Articular chondrocyte of knee joint (primary cell): ENCODE data around the gene COG2. TPM values are rescaled to one million over a fixed set of nuclear protein-coding genes. Genes with fewer than 3 reads are reported as not detected.

Experiments used
- total RNA-seq: library from RNA; depleted of rRNA; stranded (reverse); fragments of >200 nt; gene quantifications from 2 replicates; pipeline ENCODE4 v1.2.3, GENCODE V29; 2012

The COG2 gene, protein sequence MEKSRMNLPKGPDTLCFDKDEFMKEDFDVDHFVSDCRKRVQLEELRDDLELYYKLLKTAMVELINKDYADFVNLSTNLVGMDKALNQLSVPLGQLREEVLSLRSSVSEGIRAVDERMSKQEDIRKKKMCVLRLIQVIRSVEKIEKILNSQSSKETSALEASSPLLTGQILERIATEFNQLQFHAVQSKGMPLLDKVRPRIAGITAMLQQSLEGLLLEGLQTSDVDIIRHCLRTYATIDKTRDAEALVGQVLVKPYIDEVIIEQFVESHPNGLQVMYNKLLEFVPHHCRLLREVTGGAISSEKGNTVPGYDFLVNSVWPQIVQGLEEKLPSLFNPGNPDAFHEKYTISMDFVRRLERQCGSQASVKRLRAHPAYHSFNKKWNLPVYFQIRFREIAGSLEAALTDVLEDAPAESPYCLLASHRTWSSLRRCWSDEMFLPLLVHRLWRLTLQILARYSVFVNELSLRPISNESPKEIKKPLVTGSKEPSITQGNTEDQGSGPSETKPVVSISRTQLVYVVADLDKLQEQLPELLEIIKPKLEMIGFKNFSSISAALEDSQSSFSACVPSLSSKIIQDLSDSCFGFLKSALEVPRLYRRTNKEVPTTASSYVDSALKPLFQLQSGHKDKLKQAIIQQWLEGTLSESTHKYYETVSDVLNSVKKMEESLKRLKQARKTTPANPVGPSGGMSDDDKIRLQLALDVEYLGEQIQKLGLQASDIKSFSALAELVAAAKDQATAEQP
- 21.2 and 23.4 TPM in 2 replicates for total RNA-seq

DNA sequence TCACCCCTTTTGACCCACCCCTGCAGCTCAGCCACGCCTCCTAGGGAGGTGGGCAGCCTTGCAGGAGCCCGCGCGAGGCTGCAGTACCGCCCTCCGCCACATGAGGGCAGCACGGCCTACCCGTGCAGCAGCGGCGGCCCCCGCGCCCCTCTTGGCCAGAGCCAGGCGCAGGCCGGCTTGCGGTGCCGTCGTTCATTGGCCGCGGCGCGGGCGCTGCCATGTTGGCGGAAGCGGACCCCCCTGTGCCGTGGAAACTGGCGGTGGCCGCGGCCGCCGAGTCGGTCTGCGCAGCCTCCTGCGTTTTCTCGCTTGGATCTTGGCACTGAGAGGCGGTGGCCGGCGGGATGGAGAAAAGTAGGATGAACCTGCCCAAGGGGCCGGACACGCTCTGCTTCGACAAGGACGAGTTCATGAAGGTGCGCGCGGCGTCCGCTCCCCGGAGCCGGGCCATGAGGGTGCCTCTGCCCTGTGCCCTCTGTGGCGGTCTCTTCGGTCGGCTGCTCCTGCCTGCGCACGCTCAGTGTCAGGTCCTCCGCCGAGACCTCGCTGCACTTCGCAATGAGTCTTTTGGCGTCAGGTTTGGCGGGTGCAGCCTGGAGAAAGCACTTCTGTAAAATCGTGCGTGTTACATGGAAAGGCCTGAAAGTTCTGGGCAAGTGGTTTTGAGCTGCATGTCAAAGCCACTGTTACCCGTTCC lies at the start of gene COG2:
Gene COG2 (plus strand): TSS at position 219 of the 697 bp plus-strand sequence. CDS start 126 bp downstream, at position 345.

DNA sequence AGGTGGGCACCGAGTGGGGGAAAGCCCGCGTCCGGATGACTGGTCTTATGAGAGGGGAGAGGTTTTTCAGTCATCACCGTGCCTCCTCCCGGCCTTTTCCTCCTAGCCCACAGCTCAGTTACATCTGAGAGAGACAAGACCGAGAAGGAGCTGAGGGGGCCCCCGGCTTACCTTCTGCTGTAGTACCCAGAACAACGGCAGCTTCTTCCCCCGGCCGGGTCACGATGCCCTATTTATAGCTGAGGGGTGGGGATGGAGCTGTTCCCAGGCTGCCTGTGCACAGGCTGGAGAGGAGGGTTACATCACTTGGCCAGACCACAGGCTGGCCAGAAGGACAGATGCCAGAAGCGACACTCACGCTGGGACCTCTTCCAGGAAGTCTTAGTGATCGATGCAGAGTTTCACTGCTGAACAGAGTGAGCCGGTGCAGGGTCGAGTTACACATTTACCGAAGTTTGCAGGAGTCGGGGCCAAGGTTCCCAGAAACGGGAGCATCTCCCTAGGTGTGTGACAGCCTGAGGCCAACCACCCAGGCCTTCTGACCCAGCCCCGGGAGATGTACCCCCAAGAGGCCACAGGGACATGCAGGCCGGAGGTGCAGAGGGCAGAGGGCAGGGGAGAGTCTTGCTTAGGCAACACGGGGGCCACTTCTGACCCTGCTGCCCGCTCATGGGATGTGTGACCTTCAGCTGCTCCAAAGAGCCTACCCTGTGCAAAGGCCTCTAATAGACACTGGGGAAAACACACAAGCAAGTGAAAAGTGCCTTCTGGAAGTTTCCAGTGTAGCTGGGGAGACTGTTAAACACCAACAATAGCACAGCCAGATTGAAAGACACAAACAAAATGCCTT lies 71.9 kb downstream of the COG2 start, which contains the start of gene AGT:
Gene AGT (minus strand): TSS at position 208 of the 850 bp plus-strand sequence. CDS start 3,299 bp downstream, outside the sequence.

Other genes starting within 250 kb of the COG2 start
- gene PGBD5, start 216.1 kb upstream of the COG2 start, total RNA-seq = 0.39 and 0.54 TPM in 2 replicates
- 2.1 and 2.2 TPM in 2 replicates for gene AGT, start 71.6 kb downstream of the COG2 start, total RNA-seq
- not detected in 2 replicates for gene CAPN9, start 104.9 kb downstream of the COG2 start, total RNA-seq
- gene C1orf198, start 226.0 kb downstream of the COG2 start, total RNA-seq = 51.7 and 80.5 TPM in 2 replicates